HG02610 (cell line): ENCODE measurements around the gene KIF2C.
A peak's percentile ranks its signal among the peaks of the same experiment; 100 is the strongest.
"Not testable (repeated sequence)": the region's sequence is repeated elsewhere in the genome, so short reads cannot be mapped to it uniquely, and the experiment has no call there.

Experiments used
- ATAC-seq: cut with Tn5 transposase; IDR thresholded peaks from one replicate; pipeline ENCODE4 v1.9.1; 2021; ENCODE audit warnings: mild to moderate bottlenecking, moderate library complexity; ENCODE audit not compliant: unreplicated experiment

Gene KIF2C

GRCh38 chr1:44792736-44793502 lies 53.3 kb downstream of the KIF2C start:
- ATAC-seq = no peak

- ATAC-seq = not testable (repeated sequence)
Observed at GRCh38 chr1:44797886-44798285, 58.2 kb downstream of the KIF2C start.

GRCh38 chr1:44798481-44799365 lies 59.1 kb downstream of the KIF2C start:
- ATAC-seq = no peak

- ATAC-seq = peak; percentile 92
Observed at GRCh38 chr1:44799770-44800584, 60.3 kb downstream of the KIF2C start, which contains the start of gene PLK3. Gene PLK3, plus strand, starts transcription at chr1:44800377. Its CDS starts 87 bp downstream, at chr1:44800464.

- no peak for ATAC-seq
Observed at GRCh38 chr1:44801491-44802305, 62.1 kb downstream of the KIF2C start.

- no peak for ATAC-seq
Observed at GRCh38 chr1:44802306-44803061, 62.8 kb downstream of the KIF2C start.

- ATAC-seq = no peak
Observed at GRCh38 chr1:44803062-44803311, 63.4 kb downstream of the KIF2C start.

- no peak for ATAC-seq
Observed at GRCh38 chr1:44803312-44804095, 63.9 kb downstream of the KIF2C start.

- ATAC-seq = no peak
Observed at GRCh38 chr1:44805311-44806024, 65.8 kb downstream of the KIF2C start.

GRCh38 chr1:44806025-44806703 lies 66.5 kb downstream of the KIF2C start:
- ATAC-seq = no peak

- ATAC-seq = no peak
Observed at GRCh38 chr1:44806704-44807363, 67.2 kb downstream of the KIF2C start, which contains the start of gene DYNLT4. Gene DYNLT4, minus strand, starts transcription at chr1:44807351. Its CDS starts 683 bp downstream, at chr1:44806668.

GRCh38 chr1:44807364-44808062 lies 67.9 kb downstream of the KIF2C start:
- ATAC-seq = peak; percentile 35

- ATAC-seq = peak; percentile 40
Observed at GRCh38 chr1:44808063-44808937, 68.7 kb downstream of the KIF2C start, which contains the start of gene BTBD19. Gene BTBD19, plus strand, starts transcription at chr1:44808523. Its CDS starts 298 bp downstream, at chr1:44808821.

GRCh38 chr1:44808938-44809917 lies 69.6 kb downstream of the KIF2C start:
- ATAC-seq = peak; percentile 39
